ENCODE data around the gene WRNIP1. TPM values are rescaled to one million over a fixed set of nuclear protein-coding genes. Genes with fewer than 3 reads are reported as not detected.

WRNIP1 gene
- total and polyA plus RNA-seq, 9 of the 15 experiments (the other 6 are each of a cell fraction or from before 2014, with no cell fraction given), result 13.2 to 63.6 (median 48.6) TPM

DNA sequence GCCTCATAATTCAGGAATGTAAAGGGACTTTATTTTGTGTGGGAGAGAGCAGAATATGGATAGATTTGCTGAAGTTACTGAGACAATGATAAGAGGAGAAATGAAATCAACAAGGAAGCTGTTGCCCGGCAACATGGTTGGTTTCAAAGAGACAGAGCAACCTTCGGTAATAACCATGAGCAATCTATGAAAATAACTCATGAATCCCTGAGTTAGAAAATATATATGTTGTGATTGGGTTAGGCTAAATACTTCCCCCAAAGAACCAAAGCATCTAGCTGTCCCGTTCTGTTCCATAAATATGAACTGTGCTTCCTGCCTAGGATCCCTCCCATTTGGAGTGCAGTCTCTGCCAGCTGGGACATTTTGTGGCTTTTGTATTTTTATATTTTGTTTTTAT, 53.4 kb downstream of the WRNIP1 start (continued):
- TF ChIP-seq, protein P1, sequence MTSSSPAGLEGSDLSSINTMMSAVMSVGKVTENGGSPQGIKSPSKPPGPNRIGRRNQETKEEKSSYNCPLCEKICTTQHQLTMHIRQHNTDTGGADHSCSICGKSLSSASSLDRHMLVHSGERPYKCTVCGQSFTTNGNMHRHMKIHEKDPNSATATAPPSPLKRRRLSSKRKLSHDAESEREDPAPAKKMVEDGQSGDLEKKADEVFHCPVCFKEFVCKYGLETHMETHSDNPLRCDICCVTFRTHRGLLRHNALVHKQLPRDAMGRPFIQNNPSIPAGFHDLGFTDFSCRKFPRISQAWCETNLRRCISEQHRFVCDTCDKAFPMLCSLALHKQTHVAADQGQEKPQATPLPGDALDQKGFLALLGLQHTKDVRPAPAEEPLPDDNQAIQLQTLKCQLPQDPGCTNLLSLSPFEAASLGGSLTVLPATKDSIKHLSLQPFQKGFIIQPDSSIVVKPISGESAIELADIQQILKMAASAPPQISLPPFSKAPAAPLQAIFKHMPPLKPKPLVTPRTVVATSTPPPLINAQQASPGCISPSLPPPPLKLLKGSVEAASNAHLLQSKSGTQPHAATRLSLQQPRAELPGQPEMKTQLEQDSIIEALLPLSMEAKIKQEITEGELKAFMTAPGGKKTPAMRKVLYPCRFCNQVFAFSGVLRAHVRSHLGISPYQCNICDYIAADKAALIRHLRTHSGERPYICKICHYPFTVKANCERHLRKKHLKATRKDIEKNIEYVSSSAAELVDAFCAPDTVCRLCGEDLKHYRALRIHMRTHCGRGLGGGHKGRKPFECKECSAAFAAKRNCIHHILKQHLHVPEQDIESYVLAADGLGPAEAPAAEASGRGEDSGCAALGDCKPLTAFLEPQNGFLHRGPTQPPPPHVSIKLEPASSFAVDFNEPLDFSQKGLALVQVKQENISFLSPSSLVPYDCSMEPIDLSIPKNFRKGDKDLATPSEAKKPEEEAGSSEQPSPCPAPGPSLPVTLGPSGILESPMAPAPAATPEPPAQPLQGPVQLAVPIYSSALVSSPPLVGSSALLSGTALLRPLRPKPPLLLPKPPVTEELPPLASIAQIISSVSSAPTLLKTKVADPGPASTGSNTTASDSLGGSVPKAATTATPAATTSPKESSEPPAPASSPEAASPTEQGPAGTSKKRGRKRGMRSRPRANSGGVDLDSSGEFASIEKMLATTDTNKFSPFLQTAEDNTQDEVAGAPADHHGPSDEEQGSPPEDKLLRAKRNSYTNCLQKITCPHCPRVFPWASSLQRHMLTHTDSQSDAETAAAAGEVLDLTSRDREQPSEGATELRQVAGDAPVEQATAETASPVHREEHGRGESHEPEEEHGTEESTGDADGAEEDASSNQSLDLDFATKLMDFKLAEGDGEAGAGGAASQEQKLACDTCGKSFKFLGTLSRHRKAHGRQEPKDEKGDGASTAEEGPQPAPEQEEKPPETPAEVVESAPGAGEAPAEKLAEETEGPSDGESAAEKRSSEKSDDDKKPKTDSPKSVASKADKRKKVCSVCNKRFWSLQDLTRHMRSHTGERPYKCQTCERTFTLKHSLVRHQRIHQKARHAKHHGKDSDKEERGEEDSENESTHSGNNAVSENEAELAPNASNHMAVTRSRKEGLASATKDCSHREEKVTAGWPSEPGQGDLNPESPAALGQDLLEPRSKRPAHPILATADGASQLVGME (CRISPR knock-in tag; IDR thresholded peaks at IDR 0.05), result no peak
- TF ChIP-seq, protein P2, sequence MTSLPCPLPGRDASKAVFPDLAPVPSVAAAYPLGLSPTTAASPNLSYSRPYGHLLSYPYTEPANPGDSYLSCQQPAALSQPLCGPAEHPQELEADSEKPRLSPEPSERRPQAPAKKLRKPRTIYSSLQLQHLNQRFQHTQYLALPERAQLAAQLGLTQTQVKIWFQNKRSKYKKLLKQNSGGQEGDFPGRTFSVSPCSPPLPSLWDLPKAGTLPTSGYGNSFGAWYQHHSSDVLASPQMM (CRISPR knock-in tag; IDR thresholded peaks at IDR 0.05), result no peak
- no peak for TF ChIP-seq ZNF197 (CRISPR knock-in tag; IDR thresholded peaks at IDR 0.05; ENCODE audit: low read depth)
- no peak for TF ChIP-seq POLR2G (IDR thresholded peaks at IDR 0.05; ENCODE audit: low read depth, low read length)
- TF ChIP-seq FOXJ2 (tag; IDR thresholded peaks at IDR 0.05), result 0 out of 2 replicates have a peak, but pooled peaks have one; percentile 25
- peak; percentile 54 for TF ChIP-seq RFX1 (IDR thresholded peaks at IDR 0.05)
- TF ChIP-seq NR2C2 (CRISPR knock-in tag; IDR thresholded peaks at IDR 0.05), result no peak
- no peak for TF ChIP-seq NR2C2 (tag; IDR thresholded peaks at IDR 0.05)
- no peak for TF ChIP-seq NR3C1 (CRISPR knock-in tag; IDR thresholded peaks at IDR 0.05)
- no peak for TF ChIP-seq ZNF764 (CRISPR knock-in tag; IDR thresholded peaks at IDR 0.05; ENCODE audit: low read depth)
- TF ChIP-seq, protein P3, sequence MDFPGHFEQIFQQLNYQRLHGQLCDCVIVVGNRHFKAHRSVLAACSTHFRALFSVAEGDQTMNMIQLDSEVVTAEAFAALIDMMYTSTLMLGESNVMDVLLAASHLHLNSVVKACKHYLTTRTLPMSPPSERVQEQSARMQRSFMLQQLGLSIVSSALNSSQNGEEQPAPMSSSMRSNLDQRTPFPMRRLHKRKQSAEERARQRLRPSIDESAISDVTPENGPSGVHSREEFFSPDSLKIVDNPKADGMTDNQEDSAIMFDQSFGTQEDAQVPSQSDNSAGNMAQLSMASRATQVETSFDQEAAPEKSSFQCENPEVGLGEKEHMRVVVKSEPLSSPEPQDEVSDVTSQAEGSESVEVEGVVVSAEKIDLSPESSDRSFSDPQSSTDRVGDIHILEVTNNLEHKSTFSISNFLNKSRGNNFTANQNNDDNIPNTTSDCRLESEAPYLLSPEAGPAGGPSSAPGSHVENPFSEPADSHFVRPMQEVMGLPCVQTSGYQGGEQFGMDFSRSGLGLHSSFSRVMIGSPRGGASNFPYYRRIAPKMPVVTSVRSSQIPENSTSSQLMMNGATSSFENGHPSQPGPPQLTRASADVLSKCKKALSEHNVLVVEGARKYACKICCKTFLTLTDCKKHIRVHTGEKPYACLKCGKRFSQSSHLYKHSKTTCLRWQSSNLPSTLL (IDR thresholded peaks at IDR 0.05), result no peak
- no peak for TF ChIP-seq LARP7 (IDR thresholded peaks at IDR 0.05)
- TF ChIP-seq TCF3 (CRISPR knock-in tag; IDR thresholded peaks at IDR 0.05), result no peak
- TF ChIP-seq, protein P4, sequence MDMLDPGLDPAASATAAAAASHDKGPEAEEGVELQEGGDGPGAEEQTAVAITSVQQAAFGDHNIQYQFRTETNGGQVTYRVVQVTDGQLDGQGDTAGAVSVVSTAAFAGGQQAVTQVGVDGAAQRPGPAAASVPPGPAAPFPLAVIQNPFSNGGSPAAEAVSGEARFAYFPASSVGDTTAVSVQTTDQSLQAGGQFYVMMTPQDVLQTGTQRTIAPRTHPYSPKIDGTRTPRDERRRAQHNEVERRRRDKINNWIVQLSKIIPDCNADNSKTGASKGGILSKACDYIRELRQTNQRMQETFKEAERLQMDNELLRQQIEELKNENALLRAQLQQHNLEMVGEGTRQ (CRISPR knock-in tag; IDR thresholded peaks at IDR 0.05), result no peak
